GM10847 (cell line): ENCODE results near the gene PNPO.

ENCODE experiments used
- POLR2A ChIP-seq: IDR thresholded peaks from 2 replicates; pipeline ENCODE4 v1.6.1; 2011; ENCODE audit not compliant: insufficient read length; ENCODE audit errors: extremely low read depth

PNPO gene

GRCh38 chr17:47914306-47914948, 26.9 kb upstream of the PNPO start:
- TF ChIP-seq POLR2A: no peak

- TF ChIP-seq POLR2A: no peak
Measured at GRCh38 chr17:47915776-47916398, 25.5 kb upstream of the PNPO start.

- TF ChIP-seq POLR2A: no peak
Measured at GRCh38 chr17:47916489-47917208, 24.7 kb upstream of the PNPO start.

GRCh38 chr17:47917581-47917980, 23.8 kb upstream of the PNPO start:
- TF ChIP-seq POLR2A: no peak

- TF ChIP-seq POLR2A: no peak
Measured at GRCh38 chr17:47918006-47918405, 23.4 kb upstream of the PNPO start.

- TF ChIP-seq POLR2A: no peak
Measured at GRCh38 chr17:47918991-47919390, 22.4 kb upstream of the PNPO start.

- no peak for TF ChIP-seq POLR2A
Measured at GRCh38 chr17:47924785-47925677, 16.3 kb upstream of the PNPO start.

GRCh38 chr17:47925678-47925988, 15.7 kb upstream of the PNPO start:
- TF ChIP-seq POLR2A: no peak

- no peak for TF ChIP-seq POLR2A
Measured at GRCh38 chr17:47927821-47928400, 13.5 kb upstream of the PNPO start.

- TF ChIP-seq POLR2A: no peak
Measured at GRCh38 chr17:47928415-47928814, 13.0 kb upstream of the PNPO start.

GRCh38 chr17:47929218-47930000, 12.0 kb upstream of the PNPO start:
- TF ChIP-seq POLR2A: no peak

GRCh38 chr17:47931848-47932247, 9.5 kb upstream of the PNPO start:
- no peak for TF ChIP-seq POLR2A

- no peak for TF ChIP-seq POLR2A
Measured at GRCh38 chr17:47934856-47935255, 6.5 kb upstream of the PNPO start.

- TF ChIP-seq POLR2A: no peak
Measured at GRCh38 chr17:47935961-47936360, 5.4 kb upstream of the PNPO start.

GRCh38 chr17:47937941-47938340, 3.4 kb upstream of the PNPO start:
- no peak for TF ChIP-seq POLR2A

- TF ChIP-seq POLR2A: no peak
Measured at GRCh38 chr17:47942096-47942510, 732 bp downstream of the PNPO start.
